Lung (tissue), 12 donors: ENCODE measurements around the gene ZNF764. TPM values are rescaled to one million over a fixed set of nuclear protein-coding genes. Genes with fewer than 3 reads are reported as not detected.
"Not testable (repeated sequence)": the region's sequence is repeated elsewhere in the genome, so short reads cannot be mapped to it uniquely, and the experiment has no call there.

ENCODE experiments used
- ATAC-seq: fragments of 200-7000 bp; cut with Tn5 transposase; one replicate; pipeline ENCODE4 v1.9.1; 2020; ENCODE audit warnings: moderate number of reproducible peaks; ENCODE audit not compliant: insufficient read depth, low FRiP score
- DNase-seq, 3 donors: peaks; one replicate each; pipeline ENCODE4 v3.0.0-alpha.2; 2013 to 2017
- H3K27ac ChIP-seq, 2 donors: one replicate each; pipeline ENCODE4 v1.5.1; 2013; ENCODE audit warnings: mild to moderate bottlenecking in 2 of 2, moderate library complexity in 2 of 2, control low read depth in 1 of 2, inconsistent platforms in 1 of 2, low read depth in 1 of 2, low read length in 1 of 2
- H3K27me3 ChIP-seq, 3 donors: one replicate each; pipeline ENCODE4 v1.5.1; 2013; ENCODE audit warnings: low read length in 2 of 3; ENCODE audit not compliant: control insufficient read depth in 3 of 3, insufficient read depth in 3 of 3
- H3K36me3 ChIP-seq, 4 donors: one replicate each; pipeline ENCODE4 v1.5.1; 2013; ENCODE audit warnings: low read length in 4 of 4, mild to moderate bottlenecking in 1 of 4, moderate library complexity in 1 of 4; ENCODE audit not compliant: control insufficient read depth in 4 of 4, insufficient read depth in 4 of 4
- H3K4me1 ChIP-seq, 5 donors: one replicate each; pipeline ENCODE4 v1.5.1; 2013; ENCODE audit warnings: low read length in 5 of 5, mild to moderate bottlenecking in 2 of 5, moderate library complexity in 1 of 5; ENCODE audit not compliant: control insufficient read depth in 5 of 5, insufficient read depth in 5 of 5
- H3K4me3 ChIP-seq: one replicate; pipeline ENCODE4 v1.5.1; 2013; ENCODE audit warnings: mild to moderate bottlenecking, control low read depth, moderate library complexity
- H3K9ac ChIP-seq, 2 donors: one replicate each; pipeline ENCODE4 v1.5.1; 2013; ENCODE audit warnings: low read length in 2 of 2, control low read depth in 1 of 2; ENCODE audit not compliant: insufficient read depth in 1 of 2
- H3K9me3 ChIP-seq, 4 donors: one replicate each; pipeline ENCODE4 v1.5.1; 2013; ENCODE audit warnings: low read length in 3 of 4, mild to moderate bottlenecking in 1 of 4, moderate library complexity in 1 of 4; ENCODE audit not compliant: control insufficient read depth in 4 of 4, insufficient read depth in 3 of 4
- CTCF ChIP-seq: IDR thresholded peaks from 2 replicates; pipeline ENCODE4 v1.5.1; 2012; ENCODE audit warnings: mild to moderate bottlenecking; ENCODE audit errors: control extremely low read depth, extremely low read depth
- WGBS, 2 donors: extraction: QIAGEN DNeasy Blood & Tissue Kit; methylation state at CpG; one replicate each; pipeline ENCODE4 v1.1.7; 2013; 5-methylcytosine and 5-hydroxymethylcytosine counted together
- polyA plus RNA-seq, 2 donors: library from polyadenylated mRNA; stranded (reverse); fragments of 200-250 nt; gene quantifications; one replicate each; pipeline ENCODE4 v1.2.1, GENCODE V29; 2013
- total RNA-seq, 2 donors: library from RNA; depleted of rRNA in 1 of 2; stranded (reverse); fragments of >200 nt in 1 of 2; gene quantifications; one replicate each; pipeline ENCODE4 v1.2.1, GENCODE V29; 2014 to 2021
- donor health status: control.
- donor health status: control.
- donor health status: Bipolar disorder and iron deficiency.
- donor health status: healthy.
- donor health status: DM: yes; HTN: yes; CAD: no.

The ZNF764 gene
- total and polyA plus RNA-seq, 4 donors: 4.9 to 12.6 (median 8.3) TPM

- H3K4me3 ChIP-seq: no peak overlapping the region
- DNase-seq (no peak), ATAC-seq (no peak)
- H3K4me1 ChIP-seq: peaks cover 2 to 17% (median 5%) of the 10 kb centered on the region in 5 donors
- WGBS, 2 donors: 80 to 86% methylated on average over 8 of the region's 8 CpGs
- H3K9ac ChIP-seq: no peak overlapping the region
- no peaks in the 10 kb centered on the region for H3K36me3 ChIP-seq
- TF ChIP-seq CTCF: no peak
- H3K9me3 ChIP-seq: no peaks in the 10 kb centered on the region
- peak overlapping the region in 1 of 2 donors; percentile 76 for H3K27ac ChIP-seq
- H3K27me3 ChIP-seq: no peaks in the 10 kb centered on the region
These were observed 18.9 kb downstream of the ZNF764 start for GRCh38 chr16:30539000-30539964.

- not testable (repeated sequence) for ATAC-seq, H3K9me3 ChIP-seq, H3K27me3 ChIP-seq, H3K4me3 ChIP-seq, DNase-seq, H3K27ac ChIP-seq
- peak overlapping the region; percentile 25 to 90 for H3K9ac ChIP-seq
- peaks cover 0 to 10% (median under 1%) of the 10 kb centered on the region in 4 donors for H3K36me3 ChIP-seq
- 85 to 88% methylated on average over 13 of the region's 13 CpGs for WGBS, 2 donors
- peaks cover 0 to 27% (median 5%) of the 10 kb centered on the region in 5 donors for H3K4me1 ChIP-seq
These were observed 21.7 kb downstream of the ZNF764 start for GRCh38 chr16:30536391-30537024.

GRCh38 chr16:30535777-30536190 is 22.4 kb downstream of the ZNF764 start:
- ATAC-seq: peak; percentile 67

More at GRCh38 chr16:30535777-30536190, 22.4 kb downstream of the ZNF764 start:
- Histone ChIP-seq H3K4me3 (peak overlapping the region; percentile 88), H3K27me3 (no peaks in the 10 kb centered on the region), H3K36me3 (peaks cover 0 to 10% (median 3%) of the 10 kb centered on the region in 4 donors), H3K27ac (peak overlapping the region; percentile 85 to 98), H3K4me1 (peaks cover 0 to 25% (median 0%) of the 10 kb centered on the region in 5 donors), H3K9ac (peak overlapping the region; percentile 75 to 90), H3K9me3 (no peaks in the 10 kb centered on the region)
- peak; percentile 46 for TF ChIP-seq CTCF
- peak; percentile 82 to 87 (median 85) for DNase-seq
- 26 to 27% methylated on average over 12 of the region's 12 CpGs for WGBS, 2 donors
